HCT116 (cell line): ENCODE measurements around the gene CFAP97D2. TPM values are rescaled to one million over a fixed set of nuclear protein-coding genes. Genes with fewer than 3 reads are reported as not detected.

Experiments used
- ATAC-seq: fragments of 200-7000 bp; cut with Tn5 transposase; 2 replicates; pipeline ENCODE4 v1.9.1; 2020; ENCODE audit warnings: mild to moderate bottlenecking, moderate library complexity
- BruUV-seq: library from RNA; stranded (reverse); fragments of 400-500 nt; replicated peaks from 2 replicates; lab custom pipeline; 2021; lab: Mats Ljungman, UMichigan
- CTCF ChIA-PET: fragments of 300-600 bp; sonication (Branson Sonifier 250); formaldehyde crosslinking; loops from one replicate; lab custom pipeline; 2021; ENCODE audit warnings: antibody characterized with exemption; lab: Charles Lee
- POLR2A ChIA-PET: fragments of 300-600, 350-600 bp; sonication (Branson Sonifier 250); formaldehyde crosslinking; loops from one replicate; lab custom pipeline; 2021; ENCODE audit warnings: antibody characterized with exemption; lab: Charles Lee
- RAD21 ChIA-PET, 2 experiments: fragments of 300-600 bp; sonication (Branson Sonifier 250); formaldehyde crosslinking; loops; one replicate each; lab custom pipeline; 2023; ENCODE audit warnings: low total read pairs in 2 of 2; ENCODE audit not compliant: uncharacterized antibody in 2 of 2, unreplicated experiment in 2 of 2, low non-redundant PET in 1 of 2; lab: Charles Lee
- DNase-seq: peaks from one replicate; pipeline ENCODE4 v3.0.0-alpha.2; 2010; ENCODE audit warnings: low read depth, low spot score
- H2AFZ ChIP-seq: fragments of 200-600 bp; shearing (Covaris generic), sonication (generic); 2 replicates; pipeline ENCODE4 v1.6.1; 2017; ENCODE audit warnings: low read depth, mixed run types, mixed read lengths, antibody characterized with exemption, low read length; ENCODE audit not compliant: poor library complexity, severe bottlenecking
- H3K27ac ChIP-seq: 2 replicates; pipeline ENCODE4 v1.5.1; 2012; ENCODE audit warnings: low read depth, low read length
- H3K27me3 ChIP-seq: fragments of 200-600 bp; sonication (generic); 2 replicates; pipeline ENCODE4 v1.6.1; 2016; ENCODE audit warnings: mixed run types, low read length, mixed read lengths; ENCODE audit not compliant: insufficient read depth
- H3K36me3 ChIP-seq, 2 experiments: fragments of 200-500 bp in 1 of 2; fragments of 200-600 bp in 1 of 2; sonication (Bioruptor generic) in 1 of 2; sonication (generic) in 1 of 2; 2 replicates each; pipeline versions ENCODE4 v1.5.1 to v1.6.1; 2014 to 2016; ENCODE audit warnings: low read length in 2 of 2, inconsistent platforms in 1 of 2, mixed read lengths in 1 of 2, mixed run types in 1 of 2; ENCODE audit not compliant: insufficient read depth in 2 of 2, control insufficient read depth in 1 of 2
- H3K4me1 ChIP-seq, 2 experiments: fragments of 200-600 bp in 1 of 2; sonication (generic) in 1 of 2; 2 replicates each; pipeline versions ENCODE4 v1.5.1 to v1.6.1; 2012 to 2017; ENCODE audit warnings: low read length in 2 of 2, inconsistent platforms in 1 of 2, mild to moderate bottlenecking in 1 of 2, mixed read lengths in 1 of 2, mixed run types in 1 of 2, moderate library complexity in 1 of 2; ENCODE audit not compliant: insufficient read depth in 2 of 2, control insufficient read depth in 1 of 2
- H3K4me2 ChIP-seq: fragments of 200-600 bp; sonication (generic); 2 replicates; pipeline ENCODE4 v1.6.1; 2017; ENCODE audit warnings: mixed run types, low read length, mixed read lengths
- H3K4me3 ChIP-seq, 2 experiments: fragments of 200-600 bp in 1 of 2; sonication (generic) in 1 of 2; replicated peaks in 1 of 2; 2 replicates each; pipeline ENCODE4 v1.5.1; 2011 to 2016; ENCODE audit warnings: low read length in 2 of 2, control low read depth in 1 of 2, low read depth in 1 of 2, mild to moderate bottlenecking in 1 of 2, mixed read lengths in 1 of 2, mixed run types in 1 of 2
- H3K79me2 ChIP-seq: fragments of 200-600 bp; sonication (generic); 2 replicates; pipeline ENCODE4 v1.6.1; 2017; ENCODE audit warnings: mild to moderate bottlenecking, mixed run types, low read length, moderate library complexity, mixed read lengths; ENCODE audit not compliant: insufficient read depth
- H3K9ac ChIP-seq: fragments of 200-600 bp; sonication (generic); 2 replicates; pipeline ENCODE4 v1.6.1; 2016; ENCODE audit warnings: low read length, mixed read lengths
- H3K9me2 ChIP-seq: fragments of 200-600 bp; sonication (generic), shearing (Covaris generic); 2 replicates; pipeline ENCODE4 v1.6.1; 2017; ENCODE audit warnings: mixed run types, mild to moderate bottlenecking, moderate library complexity; ENCODE audit not compliant: insufficient read depth
- H3K9me3 ChIP-seq, 2 experiments: fragments of 200-500 bp in 1 of 2; fragments of 200-600 bp in 1 of 2; sonication (Bioruptor generic) in 1 of 2; sonication (generic) in 1 of 2; 2 replicates each; pipeline ENCODE4 v1.6.1; 2014 to 2017; ENCODE audit warnings: low read length in 2 of 2, mixed read lengths in 2 of 2, inconsistent platforms in 1 of 2, low read depth in 1 of 2, mild to moderate bottlenecking in 1 of 2, mixed run types in 1 of 2, moderate library complexity in 1 of 2; ENCODE audit not compliant: control insufficient read depth in 1 of 2, insufficient read depth in 1 of 2
- H4K20me1 ChIP-seq: fragments of 200-600 bp; sonication (generic), shearing (Covaris generic); 2 replicates; pipeline ENCODE4 v1.6.1; 2017; ENCODE audit warnings: mixed run types, mild to moderate bottlenecking, moderate library complexity; ENCODE audit not compliant: insufficient read depth
- ATF3 ChIP-seq: IDR thresholded peaks from 2 replicates; pipeline ENCODE4 v1.6.1; 2012
- ELF1 ChIP-seq: IDR thresholded peaks from 2 replicates; pipeline ENCODE4 v1.6.1; 2012; ENCODE audit warnings: low read depth, borderline replicate concordance
- EZH2 ChIP-seq: fragments of 200-600 bp; sonication (generic); IDR thresholded peaks from 2 replicates; pipeline ENCODE4 v1.6.1; 2017; ENCODE audit warnings: antibody characterized with exemption, mixed run types
- EZH2phosphoT487 ChIP-seq: fragments of 200-600 bp; IDR thresholded peaks from 2 replicates; pipeline ENCODE4 v1.6.1; 2018; ENCODE audit warnings: antibody characterized with exemption, borderline replicate concordance
- FOSL1 ChIP-seq: IDR thresholded peaks from 2 replicates; pipeline ENCODE4 v1.6.1; 2012; ENCODE audit warnings: low read depth
- JUND ChIP-seq: IDR thresholded peaks from 2 replicates; pipeline ENCODE4 v1.6.1; 2012
- POLR2A ChIP-seq: IDR thresholded peaks from 2 replicates; pipeline ENCODE4 v1.7.0; 2011; ENCODE audit warnings: borderline replicate concordance; ENCODE audit not compliant: insufficient read depth, insufficient read length; ENCODE audit errors: extremely low read depth
- RAD21 ChIP-seq: IDR thresholded peaks from 2 replicates; pipeline ENCODE4 v1.6.1; 2012; ENCODE audit warnings: low read depth, mild to moderate bottlenecking
- SP1 ChIP-seq: IDR thresholded peaks from 2 replicates; pipeline ENCODE4 v1.6.1; 2012; ENCODE audit warnings: low read depth
- TCF7L2 ChIP-seq: IDR thresholded peaks from 2 replicates; pipeline ENCODE4 v1.7.0; 2011; ENCODE audit warnings: borderline replicate concordance, inconsistent platforms; ENCODE audit not compliant: insufficient read depth, insufficient read length; ENCODE audit errors: extremely low read depth
- intact Hi-C: fragments of 100-400 bp; cut with micrococcal nuclease; formaldehyde crosslinking; loops from 2 replicates; pipeline ENCODE4 v1.10.0; 2022
- total RNA-seq: library from RNA; stranded (reverse); gene quantifications from one replicate; pipeline ENCODE4 v1.2.1, GENCODE V29; 2021; ENCODE audit not compliant: unreplicated experiment
- TF ChIP-seq, protein P1 (sequence below): IDR thresholded peaks from 2 replicates; pipeline ENCODE4 v1.6.1; 2012
- TF ChIP-seq, protein P2 (sequence below): IDR thresholded peaks from 2 replicates; pipeline ENCODE4 v1.6.1; 2012; ENCODE audit warnings: low read depth

Gene CFAP97D2
- total RNA-seq, 1 experiment from 2014 or later, result not detected

- Histone ChIP-seq H3K27ac (no peak overlapping the region), H2AFZ (no peak overlapping the region), H3K9me2 (no peaks in the 10 kb centered on the region), H3K79me2 (no peaks in the 10 kb centered on the region; the same call in 1 of the 2 replicates), H3K36me3 (peaks cover 75 to 84% of the 10 kb centered on the region in 2 experiments), H3K9ac (no peak overlapping the region), H3K4me2 (no peak overlapping the region), H3K4me1 (no peaks in the 10 kb centered on the region), H4K20me1 (peaks cover 7% of the 10 kb centered on the region; the same call in 1 of the 2 replicates), H3K27me3 (no peaks in the 10 kb centered on the region), H3K4me3 (no peak overlapping the region), H3K9me3 (no peaks in the 10 kb centered on the region)
- no TSS peak for BruUV-seq
- ChIA-PET POLR2A (no interaction called here), RAD21 (no interaction called here), CTCF (no interaction called here)
- intact Hi-C loops, result no loop called here
- TF ChIP-seq POLR2A, result no peak
- TF ChIP-seq JUND, result no peak
- TF ChIP-seq, protein P1, sequence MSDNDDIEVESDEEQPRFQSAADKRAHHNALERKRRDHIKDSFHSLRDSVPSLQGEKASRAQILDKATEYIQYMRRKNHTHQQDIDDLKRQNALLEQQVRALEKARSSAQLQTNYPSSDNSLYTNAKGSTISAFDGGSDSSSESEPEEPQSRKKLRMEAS, result no peak
- no peak for TF ChIP-seq EZH2phosphoT487
- TF ChIP-seq SP1, result no peak
- TF ChIP-seq ELF1, result no peak
- TF ChIP-seq, protein P2, sequence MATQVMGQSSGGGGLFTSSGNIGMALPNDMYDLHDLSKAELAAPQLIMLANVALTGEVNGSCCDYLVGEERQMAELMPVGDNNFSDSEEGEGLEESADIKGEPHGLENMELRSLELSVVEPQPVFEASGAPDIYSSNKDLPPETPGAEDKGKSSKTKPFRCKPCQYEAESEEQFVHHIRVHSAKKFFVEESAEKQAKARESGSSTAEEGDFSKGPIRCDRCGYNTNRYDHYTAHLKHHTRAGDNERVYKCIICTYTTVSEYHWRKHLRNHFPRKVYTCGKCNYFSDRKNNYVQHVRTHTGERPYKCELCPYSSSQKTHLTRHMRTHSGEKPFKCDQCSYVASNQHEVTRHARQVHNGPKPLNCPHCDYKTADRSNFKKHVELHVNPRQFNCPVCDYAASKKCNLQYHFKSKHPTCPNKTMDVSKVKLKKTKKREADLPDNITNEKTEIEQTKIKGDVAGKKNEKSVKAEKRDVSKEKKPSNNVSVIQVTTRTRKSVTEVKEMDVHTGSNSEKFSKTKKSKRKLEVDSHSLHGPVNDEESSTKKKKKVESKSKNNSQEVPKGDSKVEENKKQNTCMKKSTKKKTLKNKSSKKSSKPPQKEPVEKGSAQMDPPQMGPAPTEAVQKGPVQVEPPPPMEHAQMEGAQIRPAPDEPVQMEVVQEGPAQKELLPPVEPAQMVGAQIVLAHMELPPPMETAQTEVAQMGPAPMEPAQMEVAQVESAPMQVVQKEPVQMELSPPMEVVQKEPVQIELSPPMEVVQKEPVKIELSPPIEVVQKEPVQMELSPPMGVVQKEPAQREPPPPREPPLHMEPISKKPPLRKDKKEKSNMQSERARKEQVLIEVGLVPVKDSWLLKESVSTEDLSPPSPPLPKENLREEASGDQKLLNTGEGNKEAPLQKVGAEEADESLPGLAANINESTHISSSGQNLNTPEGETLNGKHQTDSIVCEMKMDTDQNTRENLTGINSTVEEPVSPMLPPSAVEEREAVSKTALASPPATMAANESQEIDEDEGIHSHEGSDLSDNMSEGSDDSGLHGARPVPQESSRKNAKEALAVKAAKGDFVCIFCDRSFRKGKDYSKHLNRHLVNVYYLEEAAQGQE, result no peak
- TF ChIP-seq FOSL1, result no peak
- no peak for TF ChIP-seq TCF7L2
- no peak for TF ChIP-seq RAD21
- no peak for TF ChIP-seq ATF3
- TF ChIP-seq EZH2, result no peak
- ATAC-seq (no peak), DNase-seq (no peak)
Observed at GRCh38 chr13:114243971-114244370, 64.9 kb downstream of the CFAP97D2 start.
